ENCODE results near the gene CYRIA. TPM values are rescaled to one million over a fixed set of nuclear protein-coding genes. Genes with fewer than 3 reads are reported as not detected.

Gene CYRIA
- total and polyA plus RNA-seq, 10 of the 15 experiments (the other 5 are each of a cell fraction or from before 2014, with no cell fraction given) = 3.0 to 13.1 (median 8.5) TPM

DNA sequence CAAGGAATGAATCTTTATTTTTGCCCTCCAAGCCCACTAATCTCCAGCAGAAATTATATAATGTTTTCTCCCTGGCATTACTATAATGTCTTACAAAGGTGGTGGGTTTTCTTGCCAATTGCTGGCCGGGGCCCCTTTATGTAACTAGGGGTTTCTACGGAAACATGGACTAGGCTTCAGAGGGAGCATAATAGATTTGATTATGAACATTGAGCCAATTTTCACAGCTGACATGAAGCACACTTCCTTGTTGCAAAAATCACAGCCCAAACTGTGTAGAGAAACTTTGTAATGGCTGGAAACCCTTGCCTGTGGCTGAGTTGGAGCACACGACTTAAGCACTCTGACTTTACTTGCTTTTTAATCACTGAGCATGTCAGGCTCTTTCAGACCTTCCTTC is 3.8 kb upstream of the CYRIA start:
- Histone ChIP-seq H3K27me3 (replicated peaks in 1 of 2; ENCODE audit: control insufficient read depth in 2 of 2, insufficient read depth in 2 of 2, low read length in 1 of 2) (peaks cover 0 to 9% of the 10 kb centered on the region in 2 experiments; a peak in 3 of 4 replicates), H2AFZ (ENCODE audit: control insufficient read depth, low read depth, low read length) (no peak overlapping the region), H3K79me2 (ENCODE audit: control insufficient read depth, insufficient read depth, low read length) (no peaks in the 10 kb centered on the region), H3K4me2 (ENCODE audit: control insufficient read depth, insufficient read depth) (no peak overlapping the region), H3K9ac (ENCODE audit: control insufficient read depth, insufficient read depth, low read length) (no peak overlapping the region), H3K36me3 (ENCODE audit: control insufficient read depth in 2 of 2, insufficient read depth in 2 of 2, low read length in 1 of 2) (no peaks in the 10 kb centered on the region), H3K27ac (ENCODE audit: control insufficient read depth, insufficient read depth) (no peak overlapping the region), H3K9me3 (replicated peaks; ENCODE audit: control insufficient read depth, insufficient read depth, low read length) (no peaks in the 10 kb centered on the region; the same call in 2 of the 3 replicates), H3K4me3 (no peak overlapping the region), H3K4me1 (ENCODE audit: control insufficient read depth, insufficient read depth, low read length) (peaks cover 18% of the 10 kb centered on the region), H4K20me1 (ENCODE audit: control insufficient read depth, insufficient read depth) (no peaks in the 10 kb centered on the region)
- no TSS peak for BruUV-seq (replicated peaks)
- TF ChIP-seq SRF (IDR thresholded peaks at IDR 0.05; ENCODE audit: low read depth in 2 of 2, low read length in 2 of 2) (no peak), ZNF274 (IDR thresholded peaks at IDR 0.05; ENCODE audit: insufficient read depth, insufficient read length) (no peak), RELA (IDR thresholded peaks at IDR 0.05; ENCODE audit: borderline replicate concordance, partially characterized antibody) (no peak), NR2C1 (IDR thresholded peaks at IDR 0.05) (no peak), RUNX3 (IDR thresholded peaks at IDR 0.05; ENCODE audit: low read length) (no peak), NFXL1 (IDR thresholded peaks at IDR 0.05; ENCODE audit: borderline replicate concordance) (no peak), SUZ12 (IDR thresholded peaks at IDR 0.05; ENCODE audit: unreplicated experiment) (no peak), HDAC2 (IDR thresholded peaks at IDR 0.05) (no peak), BACH1 (IDR thresholded peaks at IDR 0.05; ENCODE audit: borderline replicate concordance) (no peak), BHLHE40 (IDR thresholded peaks at IDR 0.05; ENCODE audit: borderline replicate concordance in 1 of 2, low read depth in 2 of 2, low read length in 1 of 2) (no peak)
- TF ChIP-seq, protein P1, sequence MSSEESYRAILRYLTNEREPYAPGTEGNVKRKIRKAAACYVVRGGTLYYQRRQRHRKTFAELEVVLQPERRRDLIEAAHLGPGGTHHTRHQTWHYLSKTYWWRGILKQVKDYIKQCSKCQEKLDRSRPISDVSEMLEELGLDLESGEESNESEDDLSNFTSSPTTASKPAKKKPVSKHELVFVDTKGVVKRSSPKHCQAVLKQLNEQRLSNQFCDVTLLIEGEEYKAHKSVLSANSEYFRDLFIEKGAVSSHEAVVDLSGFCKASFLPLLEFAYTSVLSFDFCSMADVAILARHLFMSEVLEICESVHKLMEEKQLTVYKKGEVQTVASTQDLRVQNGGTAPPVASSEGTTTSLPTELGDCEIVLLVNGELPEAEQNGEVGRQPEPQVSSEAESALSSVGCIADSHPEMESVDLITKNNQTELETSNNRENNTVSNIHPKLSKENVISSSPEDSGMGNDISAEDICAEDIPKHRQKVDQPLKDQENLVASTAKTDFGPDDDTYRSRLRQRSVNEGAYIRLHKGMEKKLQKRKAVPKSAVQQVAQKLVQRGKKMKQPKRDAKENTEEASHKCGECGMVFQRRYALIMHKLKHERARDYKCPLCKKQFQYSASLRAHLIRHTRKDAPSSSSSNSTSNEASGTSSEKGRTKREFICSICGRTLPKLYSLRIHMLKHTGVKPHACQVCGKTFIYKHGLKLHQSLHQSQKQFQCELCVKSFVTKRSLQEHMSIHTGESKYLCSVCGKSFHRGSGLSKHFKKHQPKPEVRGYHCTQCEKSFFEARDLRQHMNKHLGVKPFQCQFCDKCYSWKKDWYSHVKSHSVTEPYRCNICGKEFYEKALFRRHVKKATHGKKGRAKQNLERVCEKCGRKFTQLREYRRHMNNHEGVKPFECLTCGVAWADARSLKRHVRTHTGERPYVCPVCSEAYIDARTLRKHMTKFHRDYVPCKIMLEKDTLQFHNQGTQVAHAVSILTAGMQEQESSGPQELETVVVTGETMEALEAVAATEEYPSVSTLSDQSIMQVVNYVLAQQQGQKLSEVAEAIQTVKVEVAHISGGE (CRISPR knock-in tag; IDR thresholded peaks at IDR 0.05) = no peak
- TF ChIP-seq, protein P2, sequence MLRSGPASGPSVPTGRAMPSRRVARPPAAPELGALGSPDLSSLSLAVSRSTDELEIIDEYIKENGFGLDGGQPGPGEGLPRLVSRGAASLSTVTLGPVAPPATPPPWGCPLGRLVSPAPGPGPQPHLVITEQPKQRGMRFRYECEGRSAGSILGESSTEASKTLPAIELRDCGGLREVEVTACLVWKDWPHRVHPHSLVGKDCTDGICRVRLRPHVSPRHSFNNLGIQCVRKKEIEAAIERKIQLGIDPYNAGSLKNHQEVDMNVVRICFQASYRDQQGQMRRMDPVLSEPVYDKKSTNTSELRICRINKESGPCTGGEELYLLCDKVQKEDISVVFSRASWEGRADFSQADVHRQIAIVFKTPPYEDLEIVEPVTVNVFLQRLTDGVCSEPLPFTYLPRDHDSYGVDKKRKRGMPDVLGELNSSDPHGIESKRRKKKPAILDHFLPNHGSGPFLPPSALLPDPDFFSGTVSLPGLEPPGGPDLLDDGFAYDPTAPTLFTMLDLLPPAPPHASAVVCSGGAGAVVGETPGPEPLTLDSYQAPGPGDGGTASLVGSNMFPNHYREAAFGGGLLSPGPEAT (IDR thresholded peaks at IDR 0.05; ENCODE audit: low read depth) = no peak
- TF ChIP-seq, protein P3, sequence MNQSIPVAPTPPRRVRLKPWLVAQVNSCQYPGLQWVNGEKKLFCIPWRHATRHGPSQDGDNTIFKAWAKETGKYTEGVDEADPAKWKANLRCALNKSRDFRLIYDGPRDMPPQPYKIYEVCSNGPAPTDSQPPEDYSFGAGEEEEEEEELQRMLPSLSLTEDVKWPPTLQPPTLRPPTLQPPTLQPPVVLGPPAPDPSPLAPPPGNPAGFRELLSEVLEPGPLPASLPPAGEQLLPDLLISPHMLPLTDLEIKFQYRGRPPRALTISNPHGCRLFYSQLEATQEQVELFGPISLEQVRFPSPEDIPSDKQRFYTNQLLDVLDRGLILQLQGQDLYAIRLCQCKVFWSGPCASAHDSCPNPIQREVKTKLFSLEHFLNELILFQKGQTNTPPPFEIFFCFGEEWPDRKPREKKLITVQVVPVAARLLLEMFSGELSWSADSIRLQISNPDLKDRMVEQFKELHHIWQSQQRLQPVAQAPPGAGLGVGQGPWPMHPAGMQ (IDR thresholded peaks at IDR 0.05; ENCODE audit: borderline replicate concordance) = no peak
- SMC1A ChIA-PET (ENCODE audit: uncharacterized antibody, unreplicated experiment) = interaction anchor here (0.7 to 16.4 kb wide), 5 partner anchors 10 to 47 kb away, joined by 3 to 262 read pairs (median 11); no protein-coding TSS in a partner anchor
- in situ Hi-C loops (cut with MboI) (no loop called here), intact Hi-C loops (cut with micrococcal nuclease; ENCODE audit: unreplicated experiment) (no loop called here)
- POLR2A ChIA-PET = interaction anchor here (11.7 kb wide), 1 partner anchor 15 kb away, joined by 187 read pairs; no protein-coding TSS in a partner anchor
- WGBS (ENCODE audit: insufficient coverage, insufficient replicate concordance, low lambda C conversion rate, missing lambda C conversion rate) = 34% methylated on average over 3 of the region's 3 CpGs
- CTCF ChIA-PET = interaction anchor here (1.1 to 9.0 kb wide), 3 partner anchors 9 to 17 kb away, joined by 4 to 82 read pairs (median 4); no protein-coding TSS in a partner anchor
- FAIRE-seq (no peak), ATAC-seq (no peak), DNase-seq (ENCODE audit: low read depth, low spot score) (no peak)
- RAD21 ChIA-PET (ENCODE audit: unreplicated experiment) = interaction anchor here (1.3 to 9.8 kb wide), 2 partner anchors 14 to 44 kb away, joined by 4 to 202 read pairs; no protein-coding TSS in a partner anchor
